Fibroblast of skin of left biceps (primary cell): ENCODE measurements around the gene RNF31.

ENCODE experiments used
- DNase-seq, 2 experiments: peaks; one replicate each; pipeline ENCODE4 v3.0.0-alpha.2; 2013; ENCODE audit warnings: low read depth in 2 of 2

RNF31 gene

GRCh38 chr14:24159777-24160498, 12.6 kb downstream of the RNF31 start:
- DNase-seq: no peak

- no peak for DNase-seq
Measured at GRCh38 chr14:24160499-24160849, 13.2 kb downstream of the RNF31 start.

- peak; percentile 84 to 86 for DNase-seq
Measured at GRCh38 chr14:24160850-24161804, 13.8 kb downstream of the RNF31 start, which contains the start of gene IRF9. TSS of gene IRF9 (plus strand) at chr14:24161265. CDS start at chr14:24162145, 880 bp downstream.

GRCh38 chr14:24162093-24162492, 14.8 kb downstream of the RNF31 start:
- no peak for DNase-seq

DNA sequence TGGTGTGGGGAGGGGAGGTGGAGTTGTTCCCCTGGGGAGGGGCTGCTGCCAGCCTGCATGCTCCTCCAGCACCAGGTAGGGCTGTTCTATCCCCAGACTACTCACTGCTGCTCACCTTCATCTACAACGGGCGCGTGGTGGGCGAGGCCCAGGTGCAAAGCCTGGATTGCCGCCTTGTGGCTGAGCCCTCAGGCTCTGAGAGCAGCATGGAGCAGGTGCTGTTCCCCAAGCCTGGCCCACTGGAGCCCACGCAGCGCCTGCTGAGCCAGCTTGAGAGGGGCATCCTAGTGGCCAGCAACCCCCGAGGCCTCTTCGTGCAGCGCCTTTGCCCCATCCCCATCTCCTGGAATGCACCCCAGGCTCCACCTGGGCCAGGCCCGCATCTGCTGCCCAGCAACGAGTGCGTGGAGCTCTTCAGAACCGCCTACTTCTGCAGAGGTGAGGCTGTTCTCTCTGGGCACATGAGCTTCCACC, 17.3 kb downstream of the RNF31 start:
- no peak for DNase-seq

DNA sequence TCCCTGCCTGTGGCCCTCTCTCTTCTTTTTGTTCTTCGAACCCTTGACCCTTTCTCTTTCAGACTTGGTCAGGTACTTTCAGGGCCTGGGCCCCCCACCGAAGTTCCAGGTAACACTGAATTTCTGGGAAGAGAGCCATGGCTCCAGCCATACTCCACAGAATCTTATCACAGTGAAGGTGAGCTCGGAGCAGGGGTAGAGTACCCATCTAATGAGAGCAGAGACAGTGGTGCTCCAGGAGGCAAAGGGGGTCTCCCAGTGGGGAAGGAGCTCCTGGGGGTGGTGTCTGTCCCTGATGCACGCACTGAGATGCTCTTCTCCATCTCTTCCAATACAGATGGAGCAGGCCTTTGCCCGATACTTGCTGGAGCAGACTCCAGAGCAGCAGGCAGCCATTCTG, 18.5 kb downstream of the RNF31 start:
- no peak for DNase-seq

DNA sequence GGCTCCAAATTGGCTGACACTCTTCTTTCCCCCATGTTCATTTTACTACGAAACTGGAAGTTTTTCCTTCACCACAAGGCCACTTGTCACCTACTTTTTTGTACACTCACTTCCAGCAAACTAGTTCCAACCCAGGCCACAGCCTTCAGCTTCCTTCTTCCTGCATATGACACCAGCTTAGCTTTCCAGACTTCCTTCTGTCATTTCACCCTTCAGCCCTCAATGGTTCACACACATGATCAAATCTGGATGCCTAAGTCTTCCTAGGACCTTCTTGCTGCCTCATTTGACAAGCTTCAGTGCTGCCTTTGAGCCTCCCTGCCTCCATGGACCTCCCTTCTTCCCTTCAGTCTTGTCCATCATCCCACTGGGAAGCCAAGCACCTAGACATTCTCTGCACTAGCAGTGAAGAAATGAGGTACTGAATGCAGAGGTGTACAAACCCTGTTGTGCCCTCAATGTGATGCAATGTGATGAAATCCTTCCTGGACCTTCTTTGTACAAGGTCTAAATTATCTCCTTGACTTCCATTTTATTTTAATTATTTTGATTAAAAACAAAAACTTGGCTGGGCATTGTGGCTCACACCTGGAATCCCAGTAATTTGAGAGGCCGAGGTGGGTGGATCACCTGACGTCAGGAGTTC, 20.3 kb downstream of the RNF31 start:
- no peak for DNase-seq

DNA sequence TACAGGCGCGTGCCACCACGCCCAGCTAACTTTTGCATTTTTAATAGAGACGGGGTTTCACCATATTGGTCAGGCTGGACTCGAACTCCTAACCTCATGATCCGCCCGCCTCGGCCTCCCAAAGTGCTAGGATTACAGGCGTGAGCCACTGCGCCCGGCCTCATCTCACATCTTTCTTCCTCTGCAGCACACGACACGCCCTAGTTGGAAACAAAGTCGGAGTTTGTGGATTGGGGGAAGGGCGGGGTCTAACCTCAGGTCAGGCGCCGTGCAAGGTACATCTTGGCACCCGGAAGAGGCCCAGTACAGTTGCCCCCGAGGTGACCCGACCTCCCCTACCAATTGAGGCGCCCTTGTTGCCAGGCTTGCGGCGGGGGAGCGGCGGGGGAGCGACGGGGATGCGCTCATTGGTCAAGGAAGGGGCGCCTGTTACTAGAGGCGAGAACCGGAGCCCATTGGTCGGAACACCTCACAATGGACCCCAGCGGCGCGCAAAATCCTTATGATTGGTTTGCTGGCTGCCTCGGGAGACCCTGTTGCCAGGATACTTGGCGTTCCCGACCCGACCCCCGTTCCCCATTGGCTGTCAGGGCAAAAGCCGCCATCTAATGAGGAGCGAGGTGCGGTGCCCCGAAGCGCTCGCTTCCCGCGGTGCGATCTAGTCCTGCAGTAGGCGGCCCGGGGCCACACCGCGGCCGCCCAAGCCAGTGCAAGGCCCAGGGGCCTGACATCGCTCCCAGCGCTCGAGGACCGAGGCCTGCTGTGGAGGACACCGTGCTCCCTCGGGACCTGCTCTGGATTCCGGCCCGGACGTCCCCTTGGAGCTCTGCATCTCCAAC, 24.3 kb downstream of the RNF31 start, which contains the start of gene REC8:
Gene REC8 (plus strand): TSS at position 659 of the 839 bp plus-strand sequence. CDS start 473 bp downstream, outside the sequence.
- DNase-seq: peak; percentile 47 to 53

DNA sequence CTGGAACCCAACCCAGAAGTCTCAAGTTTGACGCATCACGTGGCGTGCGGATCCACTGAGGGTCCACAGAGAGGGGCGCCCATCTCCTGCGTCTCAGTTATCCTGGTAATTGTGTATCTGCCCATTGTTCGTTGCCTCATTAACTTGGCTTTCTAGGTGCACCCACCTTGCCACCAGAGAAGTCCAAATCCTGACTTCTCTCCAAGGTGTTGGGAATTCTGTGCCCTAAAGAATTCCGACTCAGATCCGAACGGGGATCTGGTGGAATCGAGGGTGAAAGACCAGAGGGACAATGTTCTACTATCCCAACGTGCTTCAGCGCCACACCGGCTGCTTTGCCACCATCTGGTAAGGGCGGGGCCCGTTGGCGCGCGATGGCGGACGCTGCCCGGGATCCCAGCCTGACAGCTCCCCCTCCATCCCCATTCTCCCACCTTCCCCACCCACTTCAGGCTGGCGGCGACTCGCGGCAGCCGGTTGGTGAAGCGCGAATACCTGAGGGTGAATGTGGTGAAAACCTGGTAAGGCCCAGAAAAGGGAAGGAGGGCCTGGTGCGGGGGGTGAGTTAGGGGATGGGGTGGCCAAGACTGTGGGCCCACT, 25.1 kb downstream of the RNF31 start:
- DNase-seq: no peak

GRCh38 chr14:24172871-24173281, 25.6 kb downstream of the RNF31 start:
- no peak for DNase-seq

DNA sequence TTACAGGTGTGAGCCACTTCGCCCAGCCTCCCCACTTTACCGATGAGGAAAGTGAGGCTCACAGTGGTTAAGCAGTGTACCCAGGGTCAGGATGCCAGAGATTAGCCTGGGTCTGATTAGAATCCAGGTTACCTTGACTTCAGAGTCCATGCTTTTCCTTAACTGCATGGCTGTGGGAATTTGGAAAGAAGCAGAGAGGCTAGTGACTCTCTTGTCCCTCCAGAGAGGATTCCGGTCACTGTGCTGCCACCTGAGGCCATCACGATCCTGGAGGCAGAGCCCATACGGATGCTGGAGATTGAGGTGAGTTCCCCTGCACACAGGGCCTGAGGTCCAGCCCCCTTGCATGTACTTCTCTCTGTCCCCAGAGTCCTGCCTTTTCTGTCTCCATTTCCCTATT, 29.3 kb downstream of the RNF31 start:
- no peak for DNase-seq

DNA sequence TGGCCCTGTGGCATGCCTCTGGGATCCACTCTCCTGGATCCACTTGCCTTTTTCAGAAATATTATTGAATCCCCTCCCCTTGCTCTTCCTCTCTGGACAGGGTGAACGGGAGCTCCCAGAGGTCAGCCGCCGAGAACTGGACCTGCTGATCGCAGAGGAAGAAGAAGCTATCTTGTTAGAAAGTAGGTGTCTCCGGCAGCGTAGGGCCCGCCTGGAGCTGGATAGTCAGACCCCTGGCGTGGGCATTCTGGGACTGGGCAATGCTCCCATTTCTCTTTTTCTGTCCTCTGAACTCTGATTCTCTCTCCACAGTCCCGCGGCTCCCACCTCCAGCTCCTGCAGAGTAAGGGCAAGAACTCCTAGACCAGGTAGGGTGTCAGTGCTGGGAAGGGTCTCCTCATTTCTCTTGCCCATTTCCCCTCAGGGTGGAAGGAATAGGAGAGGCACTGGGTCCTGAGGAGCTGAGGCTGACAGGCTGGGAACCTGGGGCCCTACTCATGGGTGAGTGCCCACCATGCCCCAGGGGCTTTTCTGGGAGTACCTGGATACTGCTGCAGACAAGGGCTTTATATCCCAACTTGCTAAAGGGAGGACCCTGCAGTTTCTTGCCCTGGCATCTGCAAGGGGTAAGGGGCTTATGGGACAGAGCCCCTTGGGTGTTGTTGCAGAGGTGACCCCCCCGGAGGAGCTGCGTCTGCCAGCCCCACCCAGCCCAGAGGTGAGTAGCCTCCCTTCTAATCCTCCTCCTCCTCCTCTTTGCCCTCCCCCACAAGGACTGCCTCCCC, 29.9 kb downstream of the RNF31 start:
- DNase-seq: no peak

DNA sequence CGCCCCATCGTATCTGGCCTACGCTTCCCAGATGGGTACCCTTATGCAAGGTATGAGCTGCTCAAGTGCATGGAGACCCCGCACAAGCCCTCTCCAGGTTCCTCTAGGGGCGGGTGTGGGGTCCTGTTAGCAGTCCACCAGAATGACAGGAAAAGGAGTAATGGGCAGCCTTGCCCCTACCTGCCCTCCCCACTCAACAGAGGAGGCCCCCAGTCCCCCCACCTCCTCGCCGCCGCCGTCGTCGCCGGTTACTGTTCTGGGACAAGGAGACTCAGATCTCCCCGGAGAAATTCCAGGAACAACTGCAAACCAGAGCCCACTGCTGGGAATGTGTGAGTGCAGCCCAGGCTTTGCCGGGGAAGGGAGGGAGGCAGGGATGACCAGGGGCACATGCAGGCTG, 30.6 kb downstream of the RNF31 start:
- DNase-seq: no peak

DNA sequence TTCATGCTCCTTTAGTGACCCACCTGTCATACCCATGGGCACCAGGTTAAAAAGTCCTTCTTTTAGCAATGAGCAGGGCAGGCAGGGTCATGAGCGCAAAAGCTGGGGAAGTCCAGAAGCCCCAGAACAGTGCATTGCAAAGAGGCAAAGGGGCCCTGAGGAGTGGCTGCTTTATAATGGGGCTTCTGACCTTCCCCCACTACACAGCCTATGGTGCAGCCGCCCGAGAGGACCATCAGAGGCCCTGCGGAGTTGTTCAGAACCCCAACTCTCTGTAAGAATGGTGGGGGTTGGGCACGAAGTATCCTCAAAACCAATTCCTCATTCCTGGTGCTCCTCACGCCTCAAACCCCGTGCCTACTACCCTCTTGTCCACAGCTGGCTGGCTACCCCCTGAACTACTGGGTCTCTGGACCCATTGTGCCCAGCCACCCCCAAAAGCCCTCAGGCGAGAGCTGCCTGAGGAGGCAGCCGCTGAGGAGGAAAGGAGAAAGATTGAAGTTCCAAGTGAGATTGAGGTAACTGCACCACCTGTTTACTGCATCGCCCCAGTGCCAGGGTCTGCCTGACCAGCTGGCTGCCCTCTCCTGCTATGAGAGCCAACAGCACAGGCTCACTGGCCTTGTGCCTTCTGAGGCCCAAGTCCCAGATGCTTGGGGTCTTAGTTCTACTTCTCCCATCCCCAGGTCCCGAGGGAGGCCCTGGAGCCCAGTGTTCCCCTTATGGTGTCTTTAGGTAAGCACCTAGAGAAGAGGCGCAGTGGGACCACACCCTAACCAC, 31.3 kb downstream of the RNF31 start:
- DNase-seq: no peak

DNA sequence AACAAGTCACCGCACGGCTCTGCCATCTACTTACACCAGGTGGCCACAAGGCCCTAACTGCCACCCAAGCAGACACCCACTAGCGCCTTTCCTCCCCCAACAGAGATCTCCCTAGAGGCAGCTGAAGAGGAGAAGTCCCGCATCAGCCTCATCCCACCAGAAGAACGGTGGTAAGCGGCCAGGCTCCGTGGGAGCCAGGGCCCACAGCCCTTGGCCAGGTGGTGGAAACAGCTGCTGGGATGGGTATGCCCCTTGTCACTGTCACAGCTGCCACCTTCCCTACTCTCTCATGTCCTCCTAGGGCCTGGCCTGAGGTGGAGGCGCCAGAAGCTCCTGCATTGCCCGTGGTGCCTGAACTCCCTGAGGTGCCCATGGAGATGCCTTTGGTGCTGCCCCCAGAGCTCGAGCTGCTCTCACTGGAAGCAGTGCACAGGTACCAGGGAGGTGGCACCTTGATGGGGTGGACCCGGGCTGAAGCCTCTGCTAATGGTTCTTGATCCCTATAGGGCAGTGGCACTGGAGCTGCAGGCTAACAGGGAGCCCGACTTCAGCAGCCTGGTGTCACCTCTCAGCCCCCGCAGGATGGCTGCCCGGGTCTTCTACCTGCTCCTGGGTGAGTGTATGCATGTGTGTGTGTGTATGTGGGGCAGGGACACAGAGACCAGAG, 32.1 kb downstream of the RNF31 start:
- no peak for DNase-seq

- DNase-seq: no peak
Measured at GRCh38 chr14:24179961-24180796, 32.9 kb downstream of the RNF31 start.

GRCh38 chr14:24181371-24182077, 34.2 kb downstream of the RNF31 start:
- no peak for DNase-seq
